NCI-H2107 treated with DMSO at 0.1 percent for 48 hours (cell line): ENCODE results near the gene RETSAT.
A peak's percentile ranks its signal among the peaks of the same experiment; 100 is the strongest.
"Not testable (repeated sequence)": the region's sequence is repeated elsewhere in the genome, so short reads cannot be mapped to it uniquely, and the experiment has no call there.

Source experiments
- DNase-seq: peaks from one replicate; lab custom pipeline; 2025; ENCODE audit not compliant: unreplicated experiment; lab: John Stamatoyannopoulos, UW

The RETSAT gene

DNA sequence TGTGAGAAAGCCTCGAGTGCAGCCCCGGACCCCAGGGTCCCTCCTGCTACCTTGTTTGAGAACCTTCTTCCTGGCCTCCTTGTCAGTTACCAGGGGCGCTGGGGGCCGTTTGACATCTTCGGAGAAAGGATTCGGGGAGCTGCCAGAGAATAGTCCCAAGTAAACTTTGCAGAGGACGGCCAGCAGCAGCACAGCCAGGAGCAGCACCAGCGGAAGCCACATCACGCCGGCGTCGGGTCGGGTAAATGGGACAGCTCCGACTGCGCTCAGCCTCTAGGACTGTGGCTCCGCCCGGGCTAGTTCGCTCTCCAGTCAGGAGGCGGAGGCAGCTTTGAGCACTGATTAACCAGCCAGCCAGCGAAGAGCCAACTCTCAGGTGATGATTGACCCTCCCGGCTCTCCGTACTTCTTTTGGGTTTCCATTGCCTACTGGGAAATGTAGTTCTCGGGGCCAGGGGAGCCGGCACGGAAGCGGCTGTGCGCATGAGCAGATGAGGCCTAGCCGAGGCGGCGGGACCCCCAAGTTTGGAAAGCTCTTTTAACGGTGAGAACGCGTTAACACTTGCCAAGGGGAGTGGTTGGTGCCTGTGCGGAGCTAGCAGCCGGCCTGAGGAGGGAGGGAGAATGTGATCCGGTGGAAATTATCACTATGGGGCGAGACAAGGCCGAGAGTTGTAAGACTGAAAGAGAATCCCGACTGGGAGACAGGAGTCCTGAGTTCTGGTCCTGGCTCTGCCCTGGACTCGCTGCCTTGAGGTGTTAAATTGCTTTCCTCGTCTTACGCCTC lies at the start of gene RETSAT, which contains the start of gene ELMOD3:
Gene RETSAT, minus strand, starts transcription at position 243 of the 787 bp plus-strand sequence. Its CDS starts 21 bp downstream, at position 222.
Gene ELMOD3, plus strand, starts transcription at position 484 of the 787 bp plus-strand sequence. CDS start 2,430 bp downstream, outside the sequence.
- DNase-seq: peak; percentile 96

GRCh38 chr2:85401844-85402243 lies 47.5 kb upstream of the RETSAT start:
- DNase-seq: no peak

GRCh38 chr2:85401464-85401805 lies 47.1 kb upstream of the RETSAT start:
- DNase-seq: no peak

DNA sequence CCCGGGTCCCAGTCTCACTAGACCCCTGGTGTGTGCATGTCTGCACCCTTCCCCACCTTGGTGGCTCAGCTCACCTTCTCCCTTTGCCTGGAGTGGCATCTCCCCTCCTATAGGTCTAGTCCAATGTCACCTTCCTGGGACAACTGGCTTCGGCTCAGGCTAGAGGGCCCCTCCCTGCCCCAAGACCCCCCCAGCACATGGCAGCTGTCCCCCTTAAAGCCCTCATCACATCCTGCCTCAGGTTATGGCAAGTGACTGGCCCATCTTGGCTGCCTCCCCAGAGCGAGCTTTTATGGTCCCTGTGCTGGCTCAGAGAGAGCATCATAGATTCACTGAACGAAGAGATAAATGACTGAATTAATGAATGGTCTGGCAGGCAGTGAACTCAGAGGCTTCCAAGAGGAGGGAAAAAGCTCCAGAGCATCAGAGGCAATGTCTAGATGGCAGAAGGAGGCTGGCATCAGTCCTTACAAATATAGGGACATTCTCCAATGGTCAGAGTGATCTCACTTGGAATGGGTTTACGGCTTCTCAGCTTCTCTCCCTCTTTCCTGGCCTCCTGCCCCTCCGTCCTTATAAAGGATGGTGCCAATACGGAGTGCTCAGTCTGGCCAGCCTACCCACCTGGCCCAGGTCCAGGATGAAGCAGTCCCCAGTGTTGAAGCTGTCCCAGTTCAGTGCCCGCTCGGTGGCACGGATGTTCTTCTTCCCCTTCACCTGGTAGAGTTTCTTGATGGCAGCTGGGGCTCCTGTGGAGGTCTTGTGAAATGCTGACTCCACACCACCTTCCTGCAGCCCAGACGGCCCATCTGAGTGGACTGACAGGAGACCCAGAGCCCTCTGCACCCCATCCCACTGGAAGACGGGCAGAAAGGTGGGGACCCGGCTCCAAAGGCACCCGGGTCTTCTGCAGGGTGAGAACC lies 46.5 kb upstream of the RETSAT start:
- DNase-seq: no peak

DNA sequence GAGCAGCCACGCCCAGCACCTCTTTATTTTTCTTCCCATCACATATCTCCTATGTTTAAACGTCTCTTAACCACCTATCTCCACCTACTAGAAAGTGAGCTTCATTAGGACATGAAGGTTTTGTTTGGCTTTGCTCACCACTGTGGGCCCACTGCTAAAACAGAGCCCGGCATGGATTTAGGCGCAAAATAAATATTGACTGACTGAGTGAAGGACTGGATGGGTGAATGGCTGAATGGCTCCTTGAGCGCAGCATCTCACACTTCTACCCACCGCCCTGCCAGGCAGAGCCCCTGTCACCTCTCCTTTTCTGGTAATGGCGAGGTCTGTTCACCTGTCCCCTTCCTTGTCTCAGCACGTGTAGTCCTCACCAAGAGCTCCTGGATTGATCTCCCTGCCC lies 45.7 kb upstream of the RETSAT start:
- no peak for DNase-seq

DNA sequence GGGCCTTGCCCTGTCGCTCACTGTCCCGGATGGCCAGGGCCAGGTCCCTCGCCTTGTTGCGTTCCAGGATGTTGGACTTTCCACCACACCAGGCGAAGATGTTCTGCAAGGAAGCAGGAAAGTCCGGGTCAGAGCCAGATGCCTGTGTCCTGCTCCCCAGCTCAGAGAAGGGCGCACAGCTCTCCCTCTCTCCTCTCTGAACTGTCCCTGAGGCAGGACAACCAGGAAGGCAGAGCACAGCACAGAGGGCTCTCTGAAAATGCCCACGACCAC lies 44.8 kb upstream of the RETSAT start:
- no peak for DNase-seq

- DNase-seq: no peak
Measured at GRCh38 chr2:85398426-85399182, 44.3 kb upstream of the RETSAT start.

DNA sequence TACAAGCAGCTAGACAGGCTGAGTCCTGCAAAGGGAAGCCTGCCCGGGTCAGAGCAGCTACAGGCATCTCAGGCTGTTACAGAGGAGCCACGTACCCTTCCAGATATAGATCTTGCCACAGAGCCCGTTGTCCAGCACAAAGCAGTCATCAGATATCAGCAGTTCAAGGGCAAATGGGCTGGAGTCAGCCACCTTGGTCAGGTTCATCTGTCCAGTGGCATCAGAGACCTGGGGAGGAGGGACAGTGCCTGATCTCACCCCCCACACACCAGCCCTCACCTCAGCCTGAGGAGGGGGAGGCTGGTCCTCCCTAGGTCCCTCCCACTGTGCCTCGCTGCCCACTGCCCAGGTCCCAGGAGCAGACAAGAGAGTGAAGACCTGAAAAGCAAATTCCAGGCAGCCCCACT lies 43.6 kb upstream of the RETSAT start:
- DNase-seq: no peak

GRCh38 chr2:85396531-85397470 lies 42.5 kb upstream of the RETSAT start:
- no peak for DNase-seq

- DNase-seq: no peak
Measured at GRCh38 chr2:85395912-85396475, 41.7 kb upstream of the RETSAT start.

DNA sequence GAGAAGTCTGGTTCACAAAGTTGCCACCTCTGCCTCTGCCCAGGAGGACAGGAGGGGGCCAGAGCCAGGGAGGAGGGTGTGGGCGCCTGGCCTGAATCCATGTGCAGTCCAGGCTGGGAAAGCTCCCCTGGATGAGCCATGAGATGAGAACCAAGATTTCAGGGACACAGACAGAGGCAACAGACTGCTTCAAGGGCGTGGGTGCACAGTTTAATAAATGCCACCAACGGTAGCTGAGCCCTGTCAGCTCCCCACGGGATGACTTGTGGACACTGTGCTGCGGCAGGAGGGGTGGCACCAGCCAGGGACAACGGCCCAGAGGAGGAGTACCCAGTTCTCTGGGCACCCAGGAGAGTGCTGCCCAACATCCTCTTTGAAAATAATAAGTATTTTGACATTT lies 40.6 kb upstream of the RETSAT start:
- DNase-seq: no peak

- DNase-seq: peak; percentile 66
Measured at GRCh38 chr2:85394261-85394681, 39.9 kb upstream of the RETSAT start.

- no peak for DNase-seq
Measured at GRCh38 chr2:85393836-85394235, 39.5 kb upstream of the RETSAT start.

DNA sequence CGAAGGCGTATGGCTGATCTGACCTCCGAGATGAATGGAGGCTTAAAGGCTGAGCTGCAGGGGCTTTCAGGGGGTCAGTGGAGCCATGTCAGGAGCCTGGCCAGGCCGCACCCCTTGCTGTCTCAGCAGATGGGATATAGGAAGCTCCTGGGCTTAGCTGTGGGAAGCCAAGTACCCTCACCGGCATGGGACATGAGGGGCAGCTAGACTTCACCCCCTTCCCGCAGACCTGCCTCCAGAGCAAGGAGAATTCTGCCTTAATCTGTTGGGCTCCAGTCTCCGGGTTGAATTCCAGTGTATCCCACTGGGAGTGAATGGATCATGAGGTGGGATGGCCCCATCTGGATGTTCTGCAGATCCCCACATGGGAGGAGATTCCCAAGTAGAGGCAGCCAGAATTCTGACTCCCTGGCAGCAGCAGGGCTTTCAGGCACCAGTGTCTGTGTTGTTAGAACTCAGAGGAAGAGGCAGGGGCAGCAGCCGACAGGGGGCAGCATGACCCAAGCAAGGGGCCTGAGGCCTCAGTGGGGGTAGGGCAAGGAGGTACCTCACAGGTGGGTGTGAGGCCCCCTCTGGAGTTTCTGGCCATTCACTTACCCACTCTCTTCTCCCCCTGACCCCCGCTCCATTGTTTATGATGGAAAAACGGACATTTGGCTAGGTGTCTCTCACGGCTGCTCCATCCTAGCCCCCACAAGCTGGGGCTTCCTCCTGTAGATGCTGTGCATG lies 36.8 kb upstream of the RETSAT start:
- no peak for DNase-seq

- no peak for DNase-seq
Measured at GRCh38 chr2:85388878-85389538, 34.7 kb upstream of the RETSAT start.

DNA sequence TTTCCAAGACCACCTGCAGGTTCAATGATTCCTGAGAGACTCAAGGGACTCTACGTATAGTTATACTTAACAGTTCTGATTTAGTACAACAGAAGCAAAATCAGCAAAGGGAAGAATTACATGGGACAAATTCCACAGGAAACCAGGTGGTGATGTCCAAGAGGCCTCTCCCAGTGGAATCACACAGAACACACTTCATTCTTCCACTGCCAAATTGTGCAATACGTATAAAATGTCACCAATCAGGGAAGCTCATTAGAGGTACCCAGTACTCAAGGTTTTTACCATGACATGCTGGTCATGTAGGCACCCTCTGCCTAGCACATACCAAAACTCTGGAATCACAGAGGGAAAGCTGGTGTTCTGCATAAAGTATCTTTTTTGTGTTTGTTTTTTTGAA lies 33.4 kb upstream of the RETSAT start:
- DNase-seq: no peak

DNA sequence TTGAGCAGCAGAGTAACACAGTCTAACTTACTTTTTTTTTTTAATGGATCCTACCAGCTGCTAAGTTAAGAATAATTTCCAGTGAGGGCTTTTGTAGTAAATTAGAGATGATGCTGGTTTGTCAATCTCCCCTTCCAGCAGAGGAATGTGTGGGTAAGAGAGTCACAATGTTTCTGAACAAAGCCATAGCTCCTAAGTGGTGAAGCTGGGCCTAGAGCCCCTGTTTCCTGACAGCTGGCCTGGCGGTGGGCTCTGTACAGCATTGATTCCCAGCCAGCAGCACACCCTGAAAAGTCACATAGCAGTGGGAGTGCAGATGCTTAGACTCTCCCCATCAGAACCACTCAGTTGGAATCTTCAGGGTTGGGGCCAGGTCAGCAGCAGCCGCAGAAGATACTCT lies 31.4 kb upstream of the RETSAT start:
- DNase-seq: no peak

DNA sequence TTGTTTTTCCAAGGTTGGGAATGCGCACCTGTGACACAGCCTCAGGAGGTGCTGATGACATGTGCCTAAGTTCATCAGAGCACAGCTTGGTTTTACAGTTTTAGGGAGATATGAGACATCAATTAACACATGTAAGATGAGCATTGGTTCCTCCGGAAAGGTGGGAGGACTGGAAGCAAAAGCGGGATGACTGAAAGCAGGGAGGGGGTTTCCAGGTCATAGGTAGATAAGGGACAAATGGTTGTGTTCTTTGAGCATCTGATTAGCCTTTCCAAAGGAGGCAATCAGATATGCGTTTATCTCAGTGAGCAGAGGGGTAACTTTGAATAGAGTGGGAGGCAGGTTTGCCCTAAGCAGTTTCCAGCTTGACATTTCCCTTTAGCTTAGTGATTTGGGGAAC lies 29.5 kb upstream of the RETSAT start:
- no peak for DNase-seq

- not testable (repeated sequence) for DNase-seq
Measured at GRCh38 chr2:85383151-85383550, 28.8 kb upstream of the RETSAT start.
